NCI-H82 treated with DMSO at 0.1 percent for 48 hours (cell line): ENCODE measurements around the gene OBSCN.

ENCODE experiments used
- DNase-seq: peaks from one replicate; lab custom pipeline; 2025; ENCODE audit not compliant: unreplicated experiment; lab: John Stamatoyannopoulos, UW

OBSCN gene

DNA sequence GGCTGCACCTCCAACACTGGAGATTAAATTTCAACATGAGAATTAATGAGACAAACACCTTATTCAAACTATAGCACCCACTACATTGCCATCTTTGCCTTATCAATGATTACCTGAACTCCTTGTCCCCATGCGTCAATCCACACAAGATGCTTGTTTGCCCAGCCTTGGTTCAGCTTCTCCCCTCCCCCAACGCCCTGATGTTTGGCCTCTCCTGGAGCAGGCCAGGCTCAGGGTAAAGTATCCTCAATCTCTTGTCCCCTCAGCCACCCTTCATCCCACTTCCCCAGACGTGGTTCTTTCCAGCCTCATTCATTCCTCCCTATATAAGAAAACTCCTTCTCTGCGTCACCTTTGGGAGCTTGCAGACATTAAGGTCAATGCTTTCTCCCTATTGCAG lies 220.6 kb downstream of the OBSCN start:
- no peak for DNase-seq
